ENCODE data around the gene PPARD.

GRCh38 chr6:35461270-35461669 is 118.9 kb downstream of the PPARD start:
- no peak for TF ChIP-seq CTCF (IDR thresholded peaks at IDR 0.05 in 8 of 11, conservative IDR thresholded peaks at IDR 0.05 in 3 of 11)
- TF ChIP-seq POLR2AphosphoS5 (IDR thresholded peaks at IDR 0.05): no peak
- TF ChIP-seq POLR2A (IDR thresholded peaks at IDR 0.05): no peak

All from spleen (tissue), 7 donors.